Activated B cell treated with CpG ODN at 0.5 μM for 24 hours (primary cell): ENCODE measurements around the gene RBM4. TPM values are rescaled to one million over a fixed set of nuclear protein-coding genes. Genes with fewer than 3 reads are reported as not detected.
A peak's percentile ranks its signal among the peaks of the same experiment; 100 is the strongest.

Source experiments
- ATAC-seq: fragments of 200-7000 bp; cut with Tn5 transposase; one replicate; pipeline ENCODE4 v1.10.0; 2021; ENCODE audit warnings: low read depth, mild to moderate bottlenecking, moderate library complexity
- CTCF ChIA-PET: fragments of 350-600 bp; sonication (Branson Sonifier 250); formaldehyde crosslinking; loops from one replicate; lab custom pipeline; 2021; ENCODE audit warnings: antibody characterized with exemption; lab: Charles Lee
- POLR2A ChIA-PET: fragments of 350-600 bp; sonication (Branson Sonifier 250); formaldehyde crosslinking; loops from one replicate; lab custom pipeline; 2021; ENCODE audit warnings: antibody characterized with exemption; lab: Charles Lee
- DNase-seq: peaks from one replicate; pipeline ENCODE4 v3.0.0; 2022
- H3K27ac Mint-ChIP-seq: one replicate; pipeline ENCODE4 v1.8.0; 2020; ENCODE audit warnings: mixed read lengths
- H3K27me3 Mint-ChIP-seq: one replicate; pipeline ENCODE4 v1.8.0; 2021; ENCODE audit warnings: mixed read lengths
- H3K36me3 Mint-ChIP-seq: one replicate; pipeline ENCODE4 v1.8.0; 2021; ENCODE audit warnings: low read depth, mixed read lengths
- H3K4me1 Mint-ChIP-seq: one replicate; pipeline ENCODE4 v1.8.0; 2021; ENCODE audit warnings: mixed read lengths
- H3K4me3 Mint-ChIP-seq: one replicate; pipeline ENCODE4 v1.8.0; 2020; ENCODE audit warnings: mild to moderate bottlenecking, mixed read lengths
- H3K9me3 Mint-ChIP-seq: one replicate; pipeline ENCODE4 v1.8.0; 2020; ENCODE audit warnings: mixed read lengths
- intact Hi-C: fragments of 100-400 bp; cut with micrococcal nuclease; formaldehyde crosslinking; loops from one replicate; pipeline ENCODE4 v1.15.1; 2024
- total RNA-seq: library from RNA; stranded (reverse); gene quantifications from 2 replicates; pipeline ENCODE4 v1.2.3, GENCODE V29; 2022
- TF ChIP-seq, protein P1 (sequence below): fragments of 200-600 bp; IDR thresholded peaks from one replicate; pipeline ENCODE4 v1.8.0; 2022; ENCODE audit warnings: antibody characterized with exemption, mild to moderate bottlenecking

RBM4 gene
- total RNA-seq, 1 donor from 2014 or later = 197 TPM

DNA sequence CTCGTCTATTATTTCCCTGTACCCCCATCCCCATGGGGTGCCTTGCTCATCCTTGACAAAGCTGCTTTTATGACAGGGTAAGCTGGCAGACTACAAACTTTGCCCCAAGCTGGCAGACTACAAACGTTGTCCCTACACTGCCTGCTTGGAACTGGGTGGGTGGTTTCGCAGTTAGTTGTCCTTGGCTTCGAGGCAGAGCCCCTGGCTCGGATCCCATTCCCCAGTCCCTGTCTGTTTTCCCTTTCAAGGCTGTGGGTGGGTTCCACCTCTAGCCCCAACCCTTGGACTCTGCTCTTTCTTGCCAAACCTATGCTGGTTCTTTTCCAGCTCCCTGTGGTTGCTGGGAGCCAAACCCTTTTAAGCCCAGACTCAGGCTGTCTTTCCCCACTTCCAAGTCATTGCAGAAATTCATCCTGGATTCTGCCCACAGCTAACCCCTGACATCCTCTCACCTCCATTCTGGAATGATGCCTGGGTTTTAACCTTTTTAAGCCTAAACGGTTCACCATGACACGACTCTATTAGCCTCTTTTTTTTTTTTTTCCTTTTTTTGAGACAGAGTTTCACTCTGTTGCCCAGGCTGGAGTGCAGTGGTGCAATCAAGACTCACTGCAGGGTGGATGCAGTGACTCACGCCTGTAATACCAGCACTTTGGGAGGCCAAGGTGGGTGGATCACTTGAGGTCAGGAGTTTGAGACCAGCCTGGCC lies 31.2 kb upstream of the RBM4 start:
- DNase-seq (no peak), ATAC-seq (no peak)
- TF ChIP-seq, protein P1, sequence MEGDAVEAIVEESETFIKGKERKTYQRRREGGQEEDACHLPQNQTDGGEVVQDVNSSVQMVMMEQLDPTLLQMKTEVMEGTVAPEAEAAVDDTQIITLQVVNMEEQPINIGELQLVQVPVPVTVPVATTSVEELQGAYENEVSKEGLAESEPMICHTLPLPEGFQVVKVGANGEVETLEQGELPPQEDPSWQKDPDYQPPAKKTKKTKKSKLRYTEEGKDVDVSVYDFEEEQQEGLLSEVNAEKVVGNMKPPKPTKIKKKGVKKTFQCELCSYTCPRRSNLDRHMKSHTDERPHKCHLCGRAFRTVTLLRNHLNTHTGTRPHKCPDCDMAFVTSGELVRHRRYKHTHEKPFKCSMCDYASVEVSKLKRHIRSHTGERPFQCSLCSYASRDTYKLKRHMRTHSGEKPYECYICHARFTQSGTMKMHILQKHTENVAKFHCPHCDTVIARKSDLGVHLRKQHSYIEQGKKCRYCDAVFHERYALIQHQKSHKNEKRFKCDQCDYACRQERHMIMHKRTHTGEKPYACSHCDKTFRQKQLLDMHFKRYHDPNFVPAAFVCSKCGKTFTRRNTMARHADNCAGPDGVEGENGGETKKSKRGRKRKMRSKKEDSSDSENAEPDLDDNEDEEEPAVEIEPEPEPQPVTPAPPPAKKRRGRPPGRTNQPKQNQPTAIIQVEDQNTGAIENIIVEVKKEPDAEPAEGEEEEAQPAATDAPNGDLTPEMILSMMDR = no peak
- H3K27me3 Mint-ChIP-seq = no peaks in the 10 kb centered on the region
- POLR2A ChIA-PET = interaction anchor here (0.5 to 5.4 kb wide), 10 partner anchors 10 to 221 kb away, joined by 3 to 73 read pairs (median 5); partner anchors contain the start of genes CCDC87, RBM14, RBM4 and ZDHHC24
- CTCF ChIA-PET = interaction anchor here (1.7 to 1.9 kb wide), 2 partner anchors 32 to 70 kb away, joined by 4 to 5 read pairs; partner anchors contain the start of genes RBM4 and RBM4B
- no peak overlapping the region for H3K4me3 Mint-ChIP-seq
- intact Hi-C loops = no loop called here
- H3K9me3 Mint-ChIP-seq = no peaks in the 10 kb centered on the region
- peak overlapping the region; percentile 80 for H3K27ac Mint-ChIP-seq
- H3K36me3 Mint-ChIP-seq = peaks cover 34% of the 10 kb centered on the region
- peaks cover 42% of the 10 kb centered on the region for H3K4me1 Mint-ChIP-seq

- Mint-ChIP-seq H3K36me3 (peaks cover 19% of the 10 kb centered on the region), H3K9me3 (no peaks in the 10 kb centered on the region), H3K4me1 (peaks cover 47% of the 10 kb centered on the region), H3K4me3 (no peak overlapping the region), H3K27ac (peak overlapping the region; percentile 86), H3K27me3 (no peaks in the 10 kb centered on the region)
- TF ChIP-seq, protein P1 = no peak
- ChIA-PET POLR2A (interaction anchor here (0.7 to 5.0 kb wide), 4 partner anchors 9 to 68 kb away, joined by 3 to 73 read pairs (median 28); partner anchors contain the start of genes CCDC87, CCS, RBM4 and RBM4B), CTCF (interaction anchor here (1.2 to 3.3 kb wide), 2 partner anchors 28 to 68 kb away, joined by 4 to 9 read pairs; partner anchors contain the start of genes RBM4 and RBM4B)
- no peak for DNase-seq
- intact Hi-C loops = loop anchor here (10.0 kb wide), 1 partner anchor 505 kb away; the partner anchor contains the start of gene KDM2A
- ATAC-seq = no peak
These were observed 28.5 kb upstream of the RBM4 start for GRCh38 chr11:66609721-66610617.

DNA sequence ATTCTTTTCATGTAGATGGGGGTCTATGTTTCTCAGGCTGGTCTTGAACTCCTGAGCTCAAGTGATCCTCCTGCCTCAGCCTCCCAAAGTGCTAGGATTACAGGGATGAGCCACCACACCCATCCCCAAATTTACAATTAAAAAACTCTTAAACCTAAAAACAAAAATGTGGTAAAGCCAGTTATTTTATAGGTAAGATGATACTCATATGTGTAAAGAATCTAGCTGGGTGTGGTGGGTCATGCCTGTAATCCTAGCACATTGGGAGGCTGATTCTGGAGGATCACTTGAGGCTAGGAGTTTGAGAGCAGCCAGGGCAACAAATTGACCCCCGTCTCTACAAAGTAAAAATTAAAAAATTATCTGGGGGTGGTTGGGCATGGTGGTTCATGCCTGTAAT lies 26.0 kb upstream of the RBM4 start:
- Mint-ChIP-seq H3K9me3 (no peaks in the 10 kb centered on the region), H3K27me3 (no peaks in the 10 kb centered on the region), H3K27ac (peak overlapping the region; percentile 88), H3K36me3 (peaks cover 12% of the 10 kb centered on the region), H3K4me3 (no peak overlapping the region), H3K4me1 (peaks cover 58% of the 10 kb centered on the region)
- CTCF ChIA-PET = no interaction called here
- intact Hi-C loops = loop anchor here (10.0 kb wide), 1 partner anchor 502 kb away; the partner anchor contains the start of gene KDM2A
- ATAC-seq (no peak), DNase-seq (no peak)
- TF ChIP-seq, protein P1 = no peak
- POLR2A ChIA-PET = interaction anchor here (0.7 to 4.0 kb wide), 3 partner anchors 10 to 129 kb away, joined by 3 to 47 read pairs (median 3); partner anchors contain the start of gene RBM4B

DNA sequence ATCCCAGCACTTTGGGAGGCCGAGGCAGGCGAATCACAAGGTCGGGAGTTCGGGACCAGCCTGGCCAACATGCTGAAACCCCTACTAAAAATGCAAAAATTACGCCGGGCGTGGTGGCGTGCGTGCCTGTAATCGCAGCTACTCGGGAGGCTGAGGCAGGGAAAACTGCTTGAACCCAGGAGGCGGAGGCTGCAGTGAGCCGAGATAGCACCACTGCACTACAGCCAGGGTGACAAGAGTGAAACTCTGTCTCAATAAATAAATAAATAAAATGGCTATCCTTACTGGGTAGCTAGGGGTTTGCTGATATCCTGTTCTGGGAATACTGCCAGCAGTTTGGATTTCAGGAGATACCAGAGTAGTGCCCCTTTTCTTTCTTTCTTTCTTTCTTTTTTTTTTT lies 24.4 kb upstream of the RBM4 start:
- Mint-ChIP-seq H3K27me3 (no peaks in the 10 kb centered on the region), H3K4me3 (no peak overlapping the region), H3K4me1 (peaks cover 61% of the 10 kb centered on the region), H3K36me3 (peaks cover 26% of the 10 kb centered on the region), H3K9me3 (no peaks in the 10 kb centered on the region), H3K27ac (no peak overlapping the region)
- DNase-seq (no peak), ATAC-seq (no peak)
- ChIA-PET CTCF (no interaction called here), POLR2A (interaction anchor here (0.6 to 1.7 kb wide), 4 partner anchors 22 to 1390 kb away, joined by 3 to 9 read pairs (median 4); partner anchors contain the start of genes CCDC87 and RBM4)
- TF ChIP-seq, protein P1 = no peak
- intact Hi-C loops = loop anchor here (10.0 kb wide), 1 partner anchor 501 kb away; the partner anchor contains the start of gene KDM2A
